NCI-H2081 (cell line): Measurements from ENCODE around the gene OTOP3.

Source experiments
- DNase-seq, 2 experiments: peaks; one replicate each; lab custom pipeline; 2025; lab: John Stamatoyannopoulos, UW

Gene OTOP3

GRCh38 chr17:74917430-74917829 is 18.3 kb upstream of the OTOP3 start:
- no peak for DNase-seq

- no peak for DNase-seq
Measured at GRCh38 chr17:74918906-74919305, 16.8 kb upstream of the OTOP3 start.

- no peak for DNase-seq
Measured at GRCh38 chr17:74919440-74920305, 16.0 kb upstream of the OTOP3 start.

- no peak for DNase-seq
Measured at GRCh38 chr17:74920306-74920620, 15.4 kb upstream of the OTOP3 start.

GRCh38 chr17:74920642-74921025 is 15.1 kb upstream of the OTOP3 start:
- DNase-seq: no peak

- no peak for DNase-seq
Measured at GRCh38 chr17:74921026-74921681, 14.5 kb upstream of the OTOP3 start.

- DNase-seq: no peak
Measured at GRCh38 chr17:74921769-74922168, 13.9 kb upstream of the OTOP3 start.

- DNase-seq: no peak
Measured at GRCh38 chr17:74922172-74922571, 13.5 kb upstream of the OTOP3 start.

GRCh38 chr17:74922694-74923537 is 12.8 kb upstream of the OTOP3 start, which contains the start of gene USH1G:
USH1G (minus strand) TSS chr17:74923255; CDS start chr17:74923073, 182 bp downstream.
- no peak for DNase-seq

GRCh38 chr17:74923538-74924249 is 12.0 kb upstream of the OTOP3 start:
- DNase-seq: peak; percentile 31 to 32

- DNase-seq: no peak
Measured at GRCh38 chr17:74924250-74924948, 11.3 kb upstream of the OTOP3 start, which contains the start of gene OTOP2. OTOP2 (plus strand) TSS chr17:74924273; CDS start chr17:74924633, 360 bp downstream.

- no peak for DNase-seq
Measured at GRCh38 chr17:74925242-74925641, 10.5 kb upstream of the OTOP3 start.

- no peak for DNase-seq
Measured at GRCh38 chr17:74928786-74929185, 6.9 kb upstream of the OTOP3 start.

- DNase-seq: no peak
Measured at GRCh38 chr17:74930535-74931036, 5.1 kb upstream of the OTOP3 start.

GRCh38 chr17:74935048-74935447 is 650 bp upstream of the OTOP3 start:
- no peak for DNase-seq

- no peak for DNase-seq
Measured at GRCh38 chr17:74936470-74936799, 737 bp downstream of the OTOP3 start.

GRCh38 chr17:74937064-74938051 is 1.7 kb downstream of the OTOP3 start:
- DNase-seq: no peak

- DNase-seq: no peak
Measured at GRCh38 chr17:74938194-74938950, 2.7 kb downstream of the OTOP3 start.

GRCh38 chr17:74939534-74939933 is 3.8 kb downstream of the OTOP3 start:
- no peak for DNase-seq
